SK-N-SH (cell line): ENCODE results near the gene TTC7B.

Experiments
- CTCF ChIP-seq: fragments of 200-600 bp; sonication (generic); IDR thresholded peaks from 2 replicates; pipeline ENCODE4 v1.6.1; 2017; ENCODE audit warnings: antibody characterized with exemption, mild to moderate bottlenecking, moderate library complexity
- POLR2AphosphoS5 ChIP-seq: IDR thresholded peaks from 2 replicates; pipeline ENCODE4 v1.6.1; 2012; ENCODE audit warnings: low read depth, low read length
- TAF1 ChIP-seq: IDR thresholded peaks from 2 replicates; pipeline ENCODE4 v1.6.1; 2012; ENCODE audit warnings: low read depth, mild to moderate bottlenecking, low read length, moderate library complexity, borderline replicate concordance

GRCh38 chr14:90562652-90563051 is 253.6 kb downstream of the TTC7B start:
- TF ChIP-seq POLR2AphosphoS5 (no peak), CTCF (no peak), TAF1 (no peak)
